H9 (cell line): ENCODE data around the gene SMARCC2. TPM values are rescaled to one million over a fixed set of nuclear protein-coding genes. Genes with fewer than 3 reads are reported as not detected.

Source experiments
- DNase-seq: peaks from one replicate; pipeline ENCODE4 v3.0.0-alpha.2; 2017
- H2AFZ ChIP-seq: one replicate; pipeline ENCODE4 v1.6.1; 2013; ENCODE audit warnings: mild to moderate bottlenecking, low read length, control low read depth, moderate library complexity
- H2AK5ac ChIP-seq: 2 replicates; pipeline ENCODE4 v1.6.1; 2013; ENCODE audit warnings: low read length, control low read depth, mixed read lengths; ENCODE audit not compliant: insufficient read length
- H2BK120ac ChIP-seq: one replicate; pipeline ENCODE4 v1.6.1; 2013; ENCODE audit warnings: low read depth, mild to moderate bottlenecking, low read length, control low read depth, inconsistent platforms; ENCODE audit not compliant: poor library complexity, severe bottlenecking
- H2BK12ac ChIP-seq: 2 replicates; pipeline ENCODE4 v1.6.1; 2013; ENCODE audit warnings: low read length, control low read depth, mixed read lengths, low read depth; ENCODE audit not compliant: insufficient read length
- H2BK15ac ChIP-seq: 2 replicates; pipeline ENCODE4 v1.6.1; 2013; ENCODE audit warnings: low read depth, low read length, control low read depth
- H2BK20ac ChIP-seq: one replicate; pipeline ENCODE4 v1.6.1; 2013; ENCODE audit warnings: low read depth, mild to moderate bottlenecking, low read length, control low read depth, inconsistent platforms; ENCODE audit not compliant: poor library complexity, severe bottlenecking
- H2BK5ac ChIP-seq: 2 replicates; pipeline ENCODE4 v1.6.1; 2013; ENCODE audit warnings: low read length, control low read depth, mixed read lengths; ENCODE audit not compliant: insufficient read length
- H3K14ac ChIP-seq: 2 replicates; pipeline ENCODE4 v1.6.1; 2013; ENCODE audit warnings: low read length, control low read depth; ENCODE audit not compliant: insufficient read depth
- H3K18ac ChIP-seq: 2 replicates; pipeline ENCODE4 v1.6.1; 2013; ENCODE audit warnings: low read depth, mild to moderate bottlenecking, mixed read lengths, low read length, control low read depth; ENCODE audit not compliant: insufficient read length
- H3K23ac ChIP-seq: 2 replicates; pipeline ENCODE4 v1.6.1; 2013; ENCODE audit warnings: low read length, control low read depth, mixed read lengths, low read depth; ENCODE audit not compliant: insufficient read length
- H3K23me2 ChIP-seq: 2 replicates; pipeline ENCODE4 v1.6.1; 2013; ENCODE audit warnings: low read depth, mild to moderate bottlenecking, mixed read lengths, low read length, control low read depth; ENCODE audit not compliant: insufficient read length, poor library complexity, severe bottlenecking
- H3K27ac ChIP-seq: 2 replicates; pipeline ENCODE4 v1.5.1; 2013; ENCODE audit warnings: low read length, control low read depth, mixed read lengths, low read depth; ENCODE audit not compliant: insufficient read length
- H3K27me3 ChIP-seq: 2 replicates; pipeline ENCODE4 v1.6.1; 2013; ENCODE audit warnings: low read length, control low read depth, inconsistent platforms; ENCODE audit not compliant: insufficient read depth
- H3K4ac ChIP-seq: 2 replicates; pipeline ENCODE4 v1.6.1; 2013; ENCODE audit warnings: low read depth, mild to moderate bottlenecking, control low read depth, inconsistent platforms, low read length, moderate library complexity
- H3K4me1 ChIP-seq: 2 replicates; pipeline ENCODE4 v1.6.1; 2013; ENCODE audit warnings: low read length, control low read depth, inconsistent platforms; ENCODE audit not compliant: insufficient read depth
- H3K4me2 ChIP-seq: 2 replicates; pipeline ENCODE4 v1.6.1; 2013; ENCODE audit warnings: low read length, control low read depth, mixed read lengths; ENCODE audit not compliant: insufficient read length, insufficient read depth
- H3K56ac ChIP-seq: 2 replicates; pipeline ENCODE4 v1.6.1; 2013; ENCODE audit warnings: low read depth, mild to moderate bottlenecking, mixed read lengths, low read length, control low read depth; ENCODE audit not compliant: insufficient read length
- H3K79me1 ChIP-seq: 2 replicates; pipeline ENCODE4 v1.6.1; 2013; ENCODE audit warnings: low read depth, mild to moderate bottlenecking, moderate library complexity, low read length, control low read depth, inconsistent platforms; ENCODE audit not compliant: insufficient read depth, poor library complexity, severe bottlenecking
- H3K79me2 ChIP-seq: 2 replicates; pipeline ENCODE4 v1.6.1; 2013; ENCODE audit warnings: low read length, control low read depth, inconsistent platforms; ENCODE audit not compliant: insufficient read depth
- H3K9ac ChIP-seq: 2 replicates; pipeline ENCODE4 v1.6.1; 2013; ENCODE audit warnings: low read length, control low read depth, mixed read lengths; ENCODE audit not compliant: insufficient read length; ENCODE audit errors: extremely low read depth
- H3K9me3 ChIP-seq: one replicate; pipeline ENCODE4 v1.6.1; 2013; ENCODE audit warnings: low read depth, low read length, inconsistent platforms; ENCODE audit not compliant: control insufficient read depth
- H3T11ph ChIP-seq: one replicate; pipeline ENCODE4 v1.6.1; 2013; ENCODE audit warnings: mild to moderate bottlenecking, low read length, control low read depth, inconsistent platforms
- H4K20me1 ChIP-seq: one replicate; pipeline ENCODE4 v1.6.1; 2013; ENCODE audit not compliant: control insufficient read depth, insufficient read length, insufficient read depth
- H4K5ac ChIP-seq: 2 replicates; pipeline ENCODE4 v1.6.1; 2013; ENCODE audit warnings: low read depth, mild to moderate bottlenecking, mixed read lengths, low read length, control low read depth; ENCODE audit not compliant: insufficient read length
- H4K8ac ChIP-seq: replicated peaks from 2 replicates; pipeline ENCODE4 v1.6.1; 2013; ENCODE audit warnings: low read length, control low read depth, mixed read lengths, low read depth; ENCODE audit not compliant: insufficient read length
- H4K91ac ChIP-seq: 2 replicates; pipeline ENCODE4 v1.6.1; 2013; ENCODE audit warnings: low read depth, mild to moderate bottlenecking, moderate library complexity, mixed read lengths, low read length, control low read depth; ENCODE audit not compliant: insufficient read length
- H3K27ac Mint-ChIP-seq, 3 experiments: 2 replicates in 2 of 3; 3 replicates in 1 of 3; pipeline ENCODE4 v1.8.0; 2020 to 2021; ENCODE audit warnings: mixed read lengths in 3 of 3, mild to moderate bottlenecking in 1 of 3, moderate library complexity in 1 of 3
- H3K27me3 Mint-ChIP-seq: 2 replicates; pipeline ENCODE4 v1.8.0; 2021; ENCODE audit warnings: low read depth, mild to moderate bottlenecking, moderate library complexity, mixed read lengths
- H3K36me3 Mint-ChIP-seq, 3 experiments: 2 replicates in 2 of 3; 3 replicates in 1 of 3; pipeline ENCODE4 v1.8.0; 2020 to 2021; ENCODE audit warnings: low read depth in 3 of 3, mixed read lengths in 3 of 3; ENCODE audit not compliant: insufficient read depth in 1 of 3
- H3K4me1 Mint-ChIP-seq, 2 experiments: 2 replicates each; pipeline ENCODE4 v1.8.0; 2020; ENCODE audit warnings: mixed read lengths in 2 of 2
- H3K4me3 Mint-ChIP-seq, 2 experiments: 2 replicates in 1 of 2; 3 replicates in 1 of 2; pipeline ENCODE4 v1.8.0; 2020 to 2021; ENCODE audit warnings: mild to moderate bottlenecking in 2 of 2, mixed read lengths in 2 of 2, moderate library complexity in 1 of 2
- H3K9me3 Mint-ChIP-seq, 2 experiments: 2 replicates in 1 of 2; 3 replicates in 1 of 2; pipeline ENCODE4 v1.8.0; 2020; ENCODE audit warnings: mild to moderate bottlenecking in 2 of 2, mixed read lengths in 2 of 2, moderate library complexity in 1 of 2
- WGBS: extraction: QIAGEN DNeasy Blood & Tissue Kit; methylation state at CpG from one replicate; pipeline ENCODE4 v1.1.7; 2013; ENCODE audit warnings: missing lambda C conversion rate, low lambda C conversion rate, mixed read lengths; ENCODE audit not compliant: insufficient read length; ENCODE audit errors: extremely low coverage; 5-methylcytosine and 5-hydroxymethylcytosine counted together
- total RNA-seq: library from RNA; stranded (reverse); gene quantifications from 2 replicates; pipeline ENCODE4 v1.2.1, GENCODE V29; 2021
- TF ChIP-seq, protein P1 (sequence below): fragments of 200-600 bp; sonication (generic); conservative IDR thresholded peaks from 3 replicates; pipeline ENCODE4 v1.8.0; 2021; ENCODE audit warnings: antibody characterized with exemption, mild to moderate bottlenecking

The SMARCC2 gene
- total RNA-seq, 1 experiment from 2014 or later: 86.9 TPM

DNA sequence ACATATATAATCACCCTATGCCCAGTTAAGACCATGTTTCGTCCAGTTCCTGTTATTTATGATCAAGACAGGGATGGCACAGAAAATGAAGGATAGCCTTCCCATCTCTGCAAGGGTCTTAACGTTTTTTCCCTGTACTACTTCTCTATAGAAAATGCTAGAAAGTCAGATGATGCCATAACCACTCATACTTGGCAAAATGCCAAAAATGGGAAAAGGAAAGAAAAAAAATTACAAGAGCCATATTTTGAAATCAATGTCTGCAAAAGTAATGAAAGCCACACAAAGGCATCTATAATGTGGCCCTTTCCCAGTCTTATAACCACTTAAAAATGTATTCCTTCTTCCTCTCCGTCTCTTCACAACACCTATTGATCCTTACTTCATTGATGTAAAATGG lies 38.7 kb downstream of the SMARCC2 start:
- Histone ChIP-seq H3K27me3 (no peaks in the 10 kb centered on the region), H4K8ac (no peak overlapping the region), H3K79me2 (no peaks in the 10 kb centered on the region; the same call in 1 of the 2 replicates), H2BK120ac (no peak overlapping the region), H2AK5ac (no peak overlapping the region), H3K4me1 (0 out of 2 replicates have a peak, but pooled peaks cover 2% of the 10 kb centered on the region), H3K27ac (no peak overlapping the region), H3K23ac (no peak overlapping the region), H3K4ac (no peak overlapping the region), H3K18ac (no peak overlapping the region), H3T11ph (no peak overlapping the region), H3K79me1 (no peaks in the 10 kb centered on the region), H4K5ac (no peak overlapping the region), H2BK20ac (no peak overlapping the region), H3K23me2 (peaks cover 10% of the 10 kb centered on the region), H4K91ac (no peak overlapping the region), H2AFZ (no peak overlapping the region), H3K4me2 (no peak overlapping the region), H3K9me3 (no peaks in the 10 kb centered on the region), H2BK15ac (no peak overlapping the region), H3K56ac (no peak overlapping the region), H2BK5ac (no peak overlapping the region), H3K9ac (no peak overlapping the region), H3K14ac (no peak overlapping the region), H4K20me1 (no peaks in the 10 kb centered on the region), H2BK12ac (no peak overlapping the region)
- H3K4me3 Mint-ChIP-seq: peak overlapping the region in 1 of 2 experiments; percentile 90; a peak in 2 of 5 replicates
- no peak overlapping the region for H3K27ac Mint-ChIP-seq
- peaks cover 11 to 23% (median 16%) of the 10 kb centered on the region in 3 experiments; a peak in 6 of 7 replicates for H3K36me3 Mint-ChIP-seq
- no peak for DNase-seq
- TF ChIP-seq, protein P1, sequence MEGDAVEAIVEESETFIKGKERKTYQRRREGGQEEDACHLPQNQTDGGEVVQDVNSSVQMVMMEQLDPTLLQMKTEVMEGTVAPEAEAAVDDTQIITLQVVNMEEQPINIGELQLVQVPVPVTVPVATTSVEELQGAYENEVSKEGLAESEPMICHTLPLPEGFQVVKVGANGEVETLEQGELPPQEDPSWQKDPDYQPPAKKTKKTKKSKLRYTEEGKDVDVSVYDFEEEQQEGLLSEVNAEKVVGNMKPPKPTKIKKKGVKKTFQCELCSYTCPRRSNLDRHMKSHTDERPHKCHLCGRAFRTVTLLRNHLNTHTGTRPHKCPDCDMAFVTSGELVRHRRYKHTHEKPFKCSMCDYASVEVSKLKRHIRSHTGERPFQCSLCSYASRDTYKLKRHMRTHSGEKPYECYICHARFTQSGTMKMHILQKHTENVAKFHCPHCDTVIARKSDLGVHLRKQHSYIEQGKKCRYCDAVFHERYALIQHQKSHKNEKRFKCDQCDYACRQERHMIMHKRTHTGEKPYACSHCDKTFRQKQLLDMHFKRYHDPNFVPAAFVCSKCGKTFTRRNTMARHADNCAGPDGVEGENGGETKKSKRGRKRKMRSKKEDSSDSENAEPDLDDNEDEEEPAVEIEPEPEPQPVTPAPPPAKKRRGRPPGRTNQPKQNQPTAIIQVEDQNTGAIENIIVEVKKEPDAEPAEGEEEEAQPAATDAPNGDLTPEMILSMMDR: no peak
- no CpG with 5 or more reads among the region's 3 CpGs for WGBS
- no peaks in the 10 kb centered on the region for H3K27me3 Mint-ChIP-seq
- H3K9me3 Mint-ChIP-seq: no peaks in the 10 kb centered on the region; a peak in 1 of 5 replicates
- peaks cover 22 to 25% of the 10 kb centered on the region in 2 experiments for H3K4me1 Mint-ChIP-seq
